HepG2 (cell line): Measurements from ENCODE around the gene ZNF512B. TPM values are rescaled to one million over a fixed set of nuclear protein-coding genes. Genes with fewer than 3 reads are reported as not detected.

Experiments
- ASH2L ChIP-seq: fragments of 300-600, 200-600 bp; sonication (generic); IDR thresholded peaks from 2 replicates; pipeline ENCODE4 v1.7.0; 2017; ENCODE audit warnings: low read depth, mild to moderate bottlenecking, moderate library complexity, mixed read lengths, low read length; ENCODE audit not compliant: insufficient read length
- CBX5 ChIP-seq: sonication (generic); formaldehyde crosslinking; IDR thresholded peaks from 2 replicates; pipeline ENCODE4 v1.4.0; 2020; ENCODE audit warnings: missing genetic modification reagents, borderline replicate concordance
- FLYWCH1 ChIP-seq: sonication (generic); formaldehyde crosslinking; IDR thresholded peaks from 2 replicates; pipeline ENCODE4 v1.8.1; 2023; ENCODE audit warnings: mild to moderate bottlenecking, missing genetic modification reagents
- FOXC1 ChIP-seq: sonication (generic); formaldehyde crosslinking; IDR thresholded peaks from 2 replicates; pipeline ENCODE4 v1.8.0; 2022; ENCODE audit warnings: mild to moderate bottlenecking, missing genetic modification reagents, borderline replicate concordance
- GTF3A ChIP-seq: sonication (generic); formaldehyde crosslinking; conservative IDR thresholded peaks from 2 replicates; pipeline ENCODE4 v1.4.0; 2020; ENCODE audit warnings: mild to moderate bottlenecking, missing genetic modification reagents
- IKZF5 ChIP-seq: IDR thresholded peaks from 2 replicates; pipeline ENCODE4 v1.6.1; 2018; ENCODE audit warnings: missing genetic modification reagents, mild to moderate bottlenecking, missing compliant biosample characterization
- LCORL ChIP-seq, 2 experiments: fragments of 450-650 bp in 1 of 2; sonication (generic) in 1 of 2; formaldehyde crosslinking in 1 of 2; IDR thresholded peaks; 2 replicates each; pipeline versions ENCODE4 v1.5.0 to v1.6.1; 2017 to 2020; ENCODE audit warnings: antibody characterized with exemption in 1 of 2, missing genetic modification reagents in 1 of 2
- MLLT10 ChIP-seq: sonication (generic); formaldehyde crosslinking; IDR thresholded peaks from 2 replicates; pipeline ENCODE4 v1.4.0; 2020; ENCODE audit warnings: missing genetic modification reagents
- NRL ChIP-seq: sonication (generic); formaldehyde crosslinking; IDR thresholded peaks from 2 replicates; pipeline ENCODE4 v1.5.0; 2020; ENCODE audit warnings: missing genetic modification reagents, mild to moderate bottlenecking, moderate library complexity, borderline replicate concordance
- PHF20 ChIP-seq: sonication (generic); formaldehyde crosslinking; IDR thresholded peaks from 2 replicates; pipeline ENCODE4 v1.5.0; 2020; ENCODE audit warnings: mild to moderate bottlenecking, missing genetic modification reagents
- RARA ChIP-seq: IDR thresholded peaks from 2 replicates; pipeline ENCODE4 v1.6.1; 2016; ENCODE audit warnings: missing genetic modification reagents, missing compliant biosample characterization
- SNRNP70 ChIP-seq: fragments of 200-400 bp; formaldehyde crosslinking; IDR thresholded peaks from 2 replicates; pipeline ENCODE4 v1.6.1; 2017; ENCODE audit warnings: mild to moderate bottlenecking, low read depth, low read length, moderate library complexity
- SRSF1 ChIP-seq: fragments of 200-400 bp; formaldehyde crosslinking; optimal IDR thresholded peaks from 2 replicates; pipeline ENCODE3; 2017; ENCODE audit warnings: mild to moderate bottlenecking, low read depth, low read length, moderate library complexity
- TFE3 ChIP-seq: IDR thresholded peaks from 2 replicates; pipeline ENCODE4 v1.6.1; 2016
- ZBTB8A ChIP-seq: sonication (generic); formaldehyde crosslinking; IDR thresholded peaks from 2 replicates; pipeline ENCODE4 v1.4.0; 2020; ENCODE audit warnings: mild to moderate bottlenecking, low read depth, missing genetic modification reagents, borderline replicate concordance
- ZFP36L2 ChIP-seq: sonication (generic); formaldehyde crosslinking; IDR thresholded peaks from 2 replicates; pipeline ENCODE4 v1.4.0; 2020; ENCODE audit warnings: missing genetic modification reagents
- ZNF12 ChIP-seq: sonication (generic); formaldehyde crosslinking; IDR thresholded peaks from 2 replicates; pipeline ENCODE4 v1.5.0; 2020; ENCODE audit warnings: missing genetic modification reagents
- ZNF318 ChIP-seq: sonication (generic); formaldehyde crosslinking; IDR thresholded peaks from 2 replicates; pipeline ENCODE4 v1.4.0; 2020; ENCODE audit warnings: mild to moderate bottlenecking, missing genetic modification reagents
- ZNF354B ChIP-seq: sonication (generic); formaldehyde crosslinking; IDR thresholded peaks from 2 replicates; pipeline ENCODE4 v1.8.0; 2022; ENCODE audit warnings: mild to moderate bottlenecking, missing genetic modification reagents
- ZNF614 ChIP-seq: IDR thresholded peaks from 2 replicates; pipeline ENCODE4 v1.6.1; 2018; ENCODE audit warnings: missing biosample characterization, missing genetic modification reagents, inconsistent platforms, borderline replicate concordance
- polyA plus RNA-seq, 8 experiments: library from polyadenylated mRNA; depleted of rRNA in 3 of 8; stranded (reverse) in 7 of 8; unstranded in 1 of 8; fragments of >200 nt; fragmentation: Illumina TruSeq in 4 of 8; extraction: Trizol in 4 of 8; gene quantifications; 2 replicates each; pipeline versions ENCODE4 v1.2.1 to v1.2.3, GENCODE V29; 2011 to 2016; ENCODE audit warnings: low read depth in 4 of 8, missing spikeins in 1 of 8, mixed read lengths in 1 of 8; ENCODE audit not compliant: insufficient read depth in 1 of 8
- total RNA-seq, 5 experiments: library from RNA; depleted of rRNA; stranded (reverse); fragments of >200 nt; fragmentation: Illumina TruSeq; extraction: Trizol; gene quantifications; 2 replicates each; pipeline ENCODE4 v1.2.3, GENCODE V29; 2016; ENCODE audit warnings: low read depth in 1 of 5

The ZNF512B gene
- total and polyA plus RNA-seq, 2 of the 13 experiments (the other 11 are each of a cell fraction or from before 2014, with no cell fraction given): 11.5 to 30.6 TPM

GRCh38 chr20:63977739-63978276, 8.1 kb upstream of the ZNF512B start (continued):
- TF ChIP-seq ZNF318 (CRISPR knock-in tag) (no peak; the same call in 1 of the 2 replicates), ZNF614 (CRISPR knock-in tag) (peak; percentile 55; the same call in 1 of the 2 replicates), NRL (peak; percentile 83; the same call in 1 of the 2 replicates), FOXC1 (peak; percentile 75), MLLT10 (no peak), ZFP36L2 (no peak), SNRNP70 (no peak), ASH2L (peak; percentile 37), RARA (CRISPR knock-in tag) (peak; percentile 33; the same call in 1 of the 2 replicates), SRSF1 (peak; percentile 11), TFE3 (CRISPR knock-in tag) (peak; percentile 64; the same call in 1 of the 2 replicates), CBX5 (CRISPR knock-in tag) (peak; percentile 72), PHF20 (peak; percentile 34; the same call in 1 of the 2 replicates), GTF3A (CRISPR knock-in tag) (no peak), ZBTB8A (no peak), ZNF354B (no peak), ZNF12 (CRISPR knock-in tag) (no peak; the same call in 1 of the 2 replicates), FLYWCH1 (no peak), IKZF5 (peak; percentile 71; the same call in 1 of the 2 replicates), LCORL (IDR thresholded peaks at IDR 0.05) (no peak), LCORL (CRISPR knock-in tag; IDR thresholded peaks at IDR 0.05) (peak; percentile 91)
